GM12878 (cell line): ENCODE results near the gene MSI2. TPM values are rescaled to one million over a fixed set of nuclear protein-coding genes. Genes with fewer than 3 reads are reported as not detected.

Experiments used
- BCLAF1 ChIP-seq: fragments of 450-650 bp; IDR thresholded peaks from 2 replicates; pipeline ENCODE4 v1.6.1; 2017; ENCODE audit warnings: antibody characterized with exemption, mild to moderate bottlenecking, moderate library complexity
- BHLHE40 ChIP-seq, 2 experiments: fragments of 450-650 bp in 1 of 2; IDR thresholded peaks; 2 replicates each; pipeline ENCODE4 v1.6.1; 2011 to 2017; ENCODE audit warnings: low read depth in 2 of 2, borderline replicate concordance in 1 of 2, improper control_type of control experiment in 1 of 2, low read length in 1 of 2, mild to moderate bottlenecking in 1 of 2
- CEBPB ChIP-seq, 2 experiments: fragments of 150-350 bp in 1 of 2; IDR thresholded peaks; 2 replicates each; pipeline ENCODE4 v1.6.1; 2012 to 2014; ENCODE audit warnings: low read depth in 2 of 2, low read length in 2 of 2, borderline replicate concordance in 1 of 2, inconsistent platforms in 1 of 2
- CTCF ChIP-seq, 3 experiments: IDR thresholded peaks in 2 of 3; conservative IDR thresholded peaks in 1 of 3; 2 replicates each; pipeline ENCODE4 v1.5.1; 2011; ENCODE audit warnings: low read depth in 3 of 3, low read length in 3 of 3, mild to moderate bottlenecking in 3 of 3, control low read depth in 2 of 3, moderate library complexity in 2 of 3, inconsistent platforms in 1 of 3, mixed read lengths in 1 of 3; ENCODE audit not compliant: control insufficient read depth in 2 of 3, insufficient read depth in 1 of 3; ENCODE audit errors: extremely low read depth in 1 of 3
- EED ChIP-seq: sonication (generic); IDR thresholded peaks from 2 replicates; pipeline ENCODE4 v1.6.1; 2016; ENCODE audit warnings: antibody characterized with exemption, low read depth
- ESRRA ChIP-seq: IDR thresholded peaks from 2 replicates; pipeline ENCODE4 v1.6.1; 2012; ENCODE audit warnings: mild to moderate bottlenecking, low read length, improper control_type of control experiment
- FOXK2 ChIP-seq: fragments of 450-650 bp; IDR thresholded peaks from 2 replicates; pipeline ENCODE4 v1.6.1; 2017; ENCODE audit warnings: mild to moderate bottlenecking, moderate library complexity
- IKZF1 ChIP-seq: fragments of 450-650 bp; conservative IDR thresholded peaks from 2 replicates; pipeline ENCODE4 v1.6.1; 2017; ENCODE audit warnings: antibody characterized with exemption, mild to moderate bottlenecking
- IKZF2 ChIP-seq, 2 experiments: fragments of 450-650 bp; IDR thresholded peaks; 2 replicates each; pipeline ENCODE4 v1.6.1; 2017; ENCODE audit warnings: mild to moderate bottlenecking in 2 of 2, moderate library complexity in 2 of 2
- KAT2A ChIP-seq: conservative IDR thresholded peaks from 2 replicates; pipeline ENCODE4 v1.6.1; 2011; ENCODE audit warnings: low read depth, low read length; ENCODE audit not compliant: control insufficient read depth
- KLF5 ChIP-seq: fragments of 450-650 bp; IDR thresholded peaks from 2 replicates; pipeline ENCODE4 v1.6.1; 2014; ENCODE audit warnings: mild to moderate bottlenecking; ENCODE audit not compliant: partially characterized antibody
- MEF2A ChIP-seq: IDR thresholded peaks from 2 replicates; pipeline ENCODE4 v1.6.1; 2011; ENCODE audit warnings: low read depth, mild to moderate bottlenecking, low read length, moderate library complexity; ENCODE audit not compliant: insufficient read depth
- MYB ChIP-seq: fragments of 150-350 bp; IDR thresholded peaks from 2 replicates; pipeline ENCODE4 v1.6.1; 2014; ENCODE audit warnings: mild to moderate bottlenecking, low read depth, low read length, borderline replicate concordance
- NFYB ChIP-seq: IDR thresholded peaks from 2 replicates; pipeline ENCODE4 v1.6.1; 2011; ENCODE audit warnings: low read depth, mild to moderate bottlenecking, low read length, improper control_type of control experiment, moderate library complexity; ENCODE audit not compliant: insufficient read depth
- PAX8 ChIP-seq: fragments of 450-650 bp; IDR thresholded peaks from 2 replicates; pipeline ENCODE4 v1.6.1; 2017; ENCODE audit warnings: mild to moderate bottlenecking, moderate library complexity
- RELA ChIP-seq: fragments of 450-650 bp; IDR thresholded peaks from 2 replicates; pipeline ENCODE4 v1.8.0; 2014; ENCODE audit warnings: borderline replicate concordance; ENCODE audit not compliant: partially characterized antibody
- RUNX3 ChIP-seq: IDR thresholded peaks from 2 replicates; pipeline ENCODE4 v1.6.1; 2012; ENCODE audit warnings: low read length, inconsistent platforms
- SPI1 ChIP-seq: IDR thresholded peaks from 2 replicates; pipeline ENCODE4 v1.6.1; 2011; ENCODE audit warnings: low read depth, mild to moderate bottlenecking, low read length, moderate library complexity, borderline replicate concordance; ENCODE audit not compliant: insufficient read depth
- STAT3 ChIP-seq: IDR thresholded peaks from 2 replicates; pipeline ENCODE4 v1.6.1; 2011; ENCODE audit warnings: low read depth, low read length, improper control_type of control experiment
- SUPT20H ChIP-seq: IDR thresholded peaks from 2 replicates; pipeline ENCODE4 v1.6.1; 2011; ENCODE audit warnings: low read depth, mild to moderate bottlenecking, low read length, moderate library complexity, borderline replicate concordance; ENCODE audit not compliant: control insufficient read depth
- YY1 ChIP-seq: IDR thresholded peaks from 2 replicates; pipeline ENCODE4 v1.6.1; 2011; ENCODE audit warnings: low read depth, mild to moderate bottlenecking, low read length
- polyA plus RNA-seq, 11 experiments: library from polyadenylated mRNA; depleted of rRNA in 4 of 11; unstranded in 6 of 11; stranded (reverse) in 5 of 11; fragments of >200 nt; fragmentation: Nextera tagmentation in 4 of 11; fragmentation: Illumina TruSeq in 1 of 11; extraction: Ambion mirVana in 4 of 11; extraction: Trizol in 1 of 11; gene quantifications; 1 replicate in 1 of 11; 2 replicates in 10 of 11; pipeline versions ENCODE4 v1.2.1 to v1.2.3, GENCODE V29; 2011 to 2016; ENCODE audit warnings: inconsistent platforms in 2 of 11, missing spikeins in 2 of 11, low read depth in 1 of 11
- total RNA-seq, 4 experiments: library from RNA; depleted of rRNA in 3 of 4; stranded (reverse); fragments of >200 nt in 3 of 4; fragmentation: Illumina TruSeq in 1 of 4; extraction: Trizol in 1 of 4; gene quantifications; 2 replicates each; pipeline versions ENCODE4 v1.2.1 to v1.2.3, GENCODE V29; 2013 to 2021
- TF ChIP-seq, protein P1 (sequence below): fragments of 450-650 bp; IDR thresholded peaks from 2 replicates; pipeline ENCODE4 v1.6.1; 2017; ENCODE audit warnings: mild to moderate bottlenecking
- TF ChIP-seq, protein P2 (sequence below): fragments of 450-650 bp; IDR thresholded peaks from 2 replicates; pipeline ENCODE4 v1.6.1; 2017; ENCODE audit warnings: borderline replicate concordance

The MSI2 gene
- total and polyA plus RNA-seq, 10 of the 15 experiments (the other 5 are each of a cell fraction or from before 2014, with no cell fraction given), result 6.1 to 76.1 (median 42.0) TPM

DNA sequence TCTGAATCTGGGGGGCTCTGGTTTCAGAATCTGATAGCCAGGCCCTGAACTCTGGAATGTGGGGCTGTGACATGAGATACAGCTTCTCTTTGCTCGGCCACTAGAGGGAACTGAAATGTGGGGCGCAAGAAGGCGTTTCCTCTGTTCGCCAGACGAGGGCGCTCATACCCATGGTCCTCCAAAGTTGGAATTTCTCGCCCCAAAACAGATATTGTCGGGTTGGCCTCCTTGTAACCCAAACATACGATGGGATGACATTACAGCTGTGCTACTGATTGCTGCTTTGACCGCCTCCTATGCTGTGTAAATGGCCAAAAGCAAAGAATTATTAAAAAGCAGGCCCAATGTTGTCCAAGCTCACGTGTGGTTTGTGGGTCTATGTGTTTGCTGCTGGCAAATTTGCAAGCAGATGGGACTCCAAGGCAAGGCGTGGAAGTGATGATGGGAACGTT is 13.1 kb upstream of the MSI2 start (continued):
- TF ChIP-seq, protein P1, sequence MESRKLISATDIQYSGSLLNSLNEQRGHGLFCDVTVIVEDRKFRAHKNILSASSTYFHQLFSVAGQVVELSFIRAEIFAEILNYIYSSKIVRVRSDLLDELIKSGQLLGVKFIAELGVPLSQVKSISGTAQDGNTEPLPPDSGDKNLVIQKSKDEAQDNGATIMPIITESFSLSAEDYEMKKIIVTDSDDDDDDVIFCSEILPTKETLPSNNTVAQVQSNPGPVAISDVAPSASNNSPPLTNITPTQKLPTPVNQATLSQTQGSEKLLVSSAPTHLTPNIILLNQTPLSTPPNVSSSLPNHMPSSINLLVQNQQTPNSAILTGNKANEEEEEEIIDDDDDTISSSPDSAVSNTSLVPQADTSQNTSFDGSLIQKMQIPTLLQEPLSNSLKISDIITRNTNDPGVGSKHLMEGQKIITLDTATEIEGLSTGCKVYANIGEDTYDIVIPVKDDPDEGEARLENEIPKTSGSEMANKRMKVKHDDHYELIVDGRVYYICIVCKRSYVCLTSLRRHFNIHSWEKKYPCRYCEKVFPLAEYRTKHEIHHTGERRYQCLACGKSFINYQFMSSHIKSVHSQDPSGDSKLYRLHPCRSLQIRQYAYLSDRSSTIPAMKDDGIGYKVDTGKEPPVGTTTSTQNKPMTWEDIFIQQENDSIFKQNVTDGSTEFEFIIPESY, result no peak
- TF ChIP-seq KLF5 (no peak), ESRRA (peak; percentile 75; the same call in 1 of the 2 replicates), MYB (no peak), RELA (peak; percentile 30), RUNX3 (peak; percentile 61), SPI1 (no peak), BCLAF1 (no peak), IKZF2 (IDR thresholded peaks at IDR 0.05) (peak in 1 of 2 experiments; percentile 35; a peak in 2 of 4 replicates), IKZF1 (peak; percentile 36), PAX8 (no peak), KAT2A (no peak), SUPT20H (no peak), NFYB (no peak), YY1 (peak; percentile 89), BHLHE40 (IDR thresholded peaks at IDR 0.05; ENCODE audit: borderline replicate concordance in 1 of 2, low read depth in 2 of 2, low read length in 1 of 2) (peak; percentile 14 to 72; a peak in 3 of 4 replicates), CTCF (IDR thresholded peaks at IDR 0.05 in 2 of 3, conservative IDR thresholded peaks at IDR 0.05 in 1 of 3; ENCODE audit: control insufficient read depth in 2 of 3, extremely low read depth in 1 of 3, insufficient read depth in 1 of 3, low read depth in 3 of 3, low read length in 3 of 3) (peak; percentile 100; a peak in 5 of 6 replicates), EED (0 out of 2 replicates have a peak, but pooled peaks have one; percentile 27), MEF2A (peak; percentile 59; the same call in 1 of the 2 replicates), CEBPB (IDR thresholded peaks at IDR 0.05; ENCODE audit: borderline replicate concordance in 1 of 2, low read depth in 2 of 2, low read length in 2 of 2) (no peak), FOXK2 (no peak), STAT3 (no peak)
- TF ChIP-seq, protein P2, sequence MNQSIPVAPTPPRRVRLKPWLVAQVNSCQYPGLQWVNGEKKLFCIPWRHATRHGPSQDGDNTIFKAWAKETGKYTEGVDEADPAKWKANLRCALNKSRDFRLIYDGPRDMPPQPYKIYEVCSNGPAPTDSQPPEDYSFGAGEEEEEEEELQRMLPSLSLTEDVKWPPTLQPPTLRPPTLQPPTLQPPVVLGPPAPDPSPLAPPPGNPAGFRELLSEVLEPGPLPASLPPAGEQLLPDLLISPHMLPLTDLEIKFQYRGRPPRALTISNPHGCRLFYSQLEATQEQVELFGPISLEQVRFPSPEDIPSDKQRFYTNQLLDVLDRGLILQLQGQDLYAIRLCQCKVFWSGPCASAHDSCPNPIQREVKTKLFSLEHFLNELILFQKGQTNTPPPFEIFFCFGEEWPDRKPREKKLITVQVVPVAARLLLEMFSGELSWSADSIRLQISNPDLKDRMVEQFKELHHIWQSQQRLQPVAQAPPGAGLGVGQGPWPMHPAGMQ, result no peak
